Endothelial cell (in vitro differentiated cells): Measurements from ENCODE around the gene ABCC5. TPM values are rescaled to one million over a fixed set of nuclear protein-coding genes. Genes with fewer than 3 reads are reported as not detected.
A peak's percentile ranks its signal among the peaks of the same experiment; 100 is the strongest.

Experiments
- DNase-seq: peaks from one replicate; pipeline ENCODE4 v3.0.0; 2021; ENCODE audit warnings: low spot score
- H3K27ac Mint-ChIP-seq: one replicate; pipeline ENCODE4 v1.8.0; 2021; ENCODE audit warnings: mixed read lengths, inconsistent platforms; ENCODE audit not compliant: unreplicated experiment
- H3K27me3 Mint-ChIP-seq: one replicate; pipeline ENCODE4 v1.8.0; 2021; ENCODE audit warnings: mild to moderate bottlenecking, moderate library complexity, mixed read lengths, inconsistent platforms; ENCODE audit not compliant: unreplicated experiment
- H3K36me3 Mint-ChIP-seq: one replicate; pipeline ENCODE4 v1.8.0; 2021; ENCODE audit warnings: mild to moderate bottlenecking, low read depth, mixed read lengths, inconsistent platforms; ENCODE audit not compliant: unreplicated experiment
- H3K4me1 Mint-ChIP-seq: one replicate; pipeline ENCODE4 v1.8.0; 2021; ENCODE audit warnings: mild to moderate bottlenecking, mixed read lengths, inconsistent platforms; ENCODE audit not compliant: unreplicated experiment
- H3K4me3 Mint-ChIP-seq: one replicate; pipeline ENCODE4 v1.8.0; 2021; ENCODE audit warnings: mild to moderate bottlenecking, mixed read lengths, inconsistent platforms; ENCODE audit not compliant: unreplicated experiment
- H3K9me3 Mint-ChIP-seq: one replicate; pipeline ENCODE4 v1.8.0; 2021; ENCODE audit warnings: mixed read lengths, inconsistent platforms; ENCODE audit not compliant: unreplicated experiment
- total RNA-seq: library from RNA; stranded (reverse); fragmentation: NEBNext Ultra II Directional; extraction: Animal tissue kit (Norgen Biotek cat#: 25700); gene quantifications from one replicate; pipeline ENCODE4 v1.2.1, GENCODE V29; 2021; ENCODE audit not compliant: unreplicated experiment
- TF ChIP-seq, protein P1 (sequence below): fragments of 200-600 bp; sonication (generic); IDR thresholded peaks from one replicate; pipeline ENCODE4 v1.5.0; 2021; ENCODE audit warnings: antibody characterized with exemption; ENCODE audit not compliant: unreplicated experiment

The ABCC5 gene
- total RNA-seq, 1 donor from 2014 or later = 45.9 TPM

GRCh38 chr3:184016811-184017671 is 643 bp downstream of the ABCC5 start:
- peak overlapping the region; percentile 98 for H3K4me3 Mint-ChIP-seq
- peaks cover 21% of the 10 kb centered on the region for H3K4me1 Mint-ChIP-seq
- peaks cover 9% of the 10 kb centered on the region for H3K27me3 Mint-ChIP-seq
- H3K36me3 Mint-ChIP-seq = peaks cover 9% of the 10 kb centered on the region
- TF ChIP-seq, protein P1, sequence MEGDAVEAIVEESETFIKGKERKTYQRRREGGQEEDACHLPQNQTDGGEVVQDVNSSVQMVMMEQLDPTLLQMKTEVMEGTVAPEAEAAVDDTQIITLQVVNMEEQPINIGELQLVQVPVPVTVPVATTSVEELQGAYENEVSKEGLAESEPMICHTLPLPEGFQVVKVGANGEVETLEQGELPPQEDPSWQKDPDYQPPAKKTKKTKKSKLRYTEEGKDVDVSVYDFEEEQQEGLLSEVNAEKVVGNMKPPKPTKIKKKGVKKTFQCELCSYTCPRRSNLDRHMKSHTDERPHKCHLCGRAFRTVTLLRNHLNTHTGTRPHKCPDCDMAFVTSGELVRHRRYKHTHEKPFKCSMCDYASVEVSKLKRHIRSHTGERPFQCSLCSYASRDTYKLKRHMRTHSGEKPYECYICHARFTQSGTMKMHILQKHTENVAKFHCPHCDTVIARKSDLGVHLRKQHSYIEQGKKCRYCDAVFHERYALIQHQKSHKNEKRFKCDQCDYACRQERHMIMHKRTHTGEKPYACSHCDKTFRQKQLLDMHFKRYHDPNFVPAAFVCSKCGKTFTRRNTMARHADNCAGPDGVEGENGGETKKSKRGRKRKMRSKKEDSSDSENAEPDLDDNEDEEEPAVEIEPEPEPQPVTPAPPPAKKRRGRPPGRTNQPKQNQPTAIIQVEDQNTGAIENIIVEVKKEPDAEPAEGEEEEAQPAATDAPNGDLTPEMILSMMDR = peak; percentile 99
- DNase-seq = peak; percentile 72
- H3K9me3 Mint-ChIP-seq = no peaks in the 10 kb centered on the region
- H3K27ac Mint-ChIP-seq = no peak overlapping the region

GRCh38 chr3:184016169-184016570 is 1.5 kb downstream of the ABCC5 start:
- Mint-ChIP-seq H3K4me1 (peaks cover 21% of the 10 kb centered on the region), H3K9me3 (no peaks in the 10 kb centered on the region), H3K36me3 (peaks cover 14% of the 10 kb centered on the region), H3K4me3 (peak overlapping the region; percentile 91), H3K27me3 (peaks cover 9% of the 10 kb centered on the region), H3K27ac (no peak overlapping the region)
- TF ChIP-seq, protein P1 = no peak
- no peak for DNase-seq

DNA sequence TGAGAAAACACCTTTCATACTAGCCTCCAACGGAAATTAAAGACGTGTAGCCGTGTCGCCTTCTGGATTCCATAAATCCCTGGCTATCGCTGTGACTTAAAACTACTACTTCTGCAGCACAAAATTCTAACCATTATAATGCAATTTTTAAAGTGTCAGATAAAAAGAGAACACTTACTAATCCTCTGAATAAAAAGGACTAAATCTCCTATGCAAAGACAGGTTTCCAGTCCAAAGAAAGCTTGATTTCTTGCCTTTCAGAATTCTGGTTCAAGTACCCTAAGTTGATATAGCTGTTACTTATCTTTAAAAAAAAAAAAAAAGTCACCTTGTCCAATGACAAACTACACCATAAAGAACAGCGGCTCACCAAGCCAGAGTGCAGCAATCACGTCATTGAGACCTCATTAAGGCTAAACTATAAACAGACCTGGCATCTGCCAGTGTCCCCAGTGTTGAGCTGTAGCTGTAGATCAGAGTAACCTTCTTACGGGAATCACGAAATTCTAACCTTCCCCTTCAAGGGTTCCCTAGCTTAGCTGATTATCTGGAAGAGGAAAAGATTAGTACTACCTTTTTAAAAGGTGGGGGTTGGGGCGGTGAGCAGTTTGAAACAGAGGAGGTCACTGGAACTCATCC is 2.2 kb downstream of the ABCC5 start:
- TF ChIP-seq, protein P1 = no peak
- H3K9me3 Mint-ChIP-seq = no peaks in the 10 kb centered on the region
- peaks cover 11% of the 10 kb centered on the region for H3K27me3 Mint-ChIP-seq
- no peak for DNase-seq
- H3K4me3 Mint-ChIP-seq = no peak overlapping the region
- no peak overlapping the region for H3K27ac Mint-ChIP-seq
- H3K36me3 Mint-ChIP-seq = peaks cover 14% of the 10 kb centered on the region
- H3K4me1 Mint-ChIP-seq = peaks cover 21% of the 10 kb centered on the region

GRCh38 chr3:184011937-184012889 is 5.5 kb downstream of the ABCC5 start:
- peaks cover 13% of the 10 kb centered on the region for H3K36me3 Mint-ChIP-seq

More at GRCh38 chr3:184011937-184012889, 5.5 kb downstream of the ABCC5 start:
- peak overlapping the region; percentile 18 for H3K4me3 Mint-ChIP-seq
- H3K27me3 Mint-ChIP-seq = peaks cover 8% of the 10 kb centered on the region
- peaks cover 19% of the 10 kb centered on the region for H3K4me1 Mint-ChIP-seq
- no peak for DNase-seq
- H3K9me3 Mint-ChIP-seq = no peaks in the 10 kb centered on the region
- TF ChIP-seq, protein P1 = no peak
- no peak overlapping the region for H3K27ac Mint-ChIP-seq
